ENCODE measurements around the gene RALGAPA2. TPM values are rescaled to one million over a fixed set of nuclear protein-coding genes. Genes with fewer than 3 reads are reported as not detected.

The RALGAPA2 gene
- total RNA-seq, 3 donors from 2014 or later (not counting 1 experiment from before 2014, with no cell fraction given) = 26.6 to 33.9 (median 33.1) TPM

- 82% methylated on average over 1 of the region's 1 CpG for WGBS (ENCODE audit: insufficient coverage)
- Histone ChIP-seq H3K27ac (ENCODE audit: low read length) (no peak overlapping the region), H3K9me3 (ENCODE audit: control insufficient read depth, insufficient read depth, low read length) (no peaks in the 10 kb centered on the region), H3K4me1 (ENCODE audit: control insufficient read depth, insufficient read depth, low read length) (no peaks in the 10 kb centered on the region), H3K27me3 (ENCODE audit: control insufficient read depth, insufficient read depth, low read length) (no peaks in the 10 kb centered on the region), H3K36me3 (ENCODE audit: control insufficient read depth, insufficient read depth, low read length) (peaks cover 41% of the 10 kb centered on the region), H3K4me3 (ENCODE audit: low read length) (no peak overlapping the region)
- H3K27me3 Mint-ChIP-seq (ENCODE audit: low read depth in 2 of 2) = no peaks in the 10 kb centered on the region
- ATAC-seq (no peak), DNase-seq (no peak)
- H3K36me3 Mint-ChIP-seq = peaks cover 29% of the 10 kb centered on the region
- no peak overlapping the region for H3K27ac Mint-ChIP-seq
- intact Hi-C loops (cut with micrococcal nuclease) = no loop called here
- H3K9me3 Mint-ChIP-seq = no peaks in the 10 kb centered on the region
- no peak for TF ChIP-seq CTCF (IDR thresholded peaks at IDR 0.05)
- no peak overlapping the region for H3K4me3 Mint-ChIP-seq
- peaks cover 0 to 8% of the 10 kb centered on the region in 2 donors for H3K4me1 Mint-ChIP-seq
Observed at GRCh38 chr20:20580139-20580538, 132.3 kb downstream of the RALGAPA2 start.

- no peak for DNase-seq
- intact Hi-C loops (cut with micrococcal nuclease) = no loop called here
- H3K4me3 ChIP-seq (ENCODE audit: low read length) = no peak overlapping the region
- H3K36me3 Mint-ChIP-seq = peaks cover 33% of the 10 kb centered on the region
- no peaks in the 10 kb centered on the region for H3K27me3 Mint-ChIP-seq (ENCODE audit: low read depth in 2 of 2)
- H3K4me1 Mint-ChIP-seq = peaks cover 0 to 6% of the 10 kb centered on the region in 2 donors
- no peak overlapping the region for H3K27ac Mint-ChIP-seq
- H3K9me3 Mint-ChIP-seq = no peaks in the 10 kb centered on the region
- peaks cover 45% of the 10 kb centered on the region for H3K36me3 ChIP-seq (ENCODE audit: control insufficient read depth, insufficient read depth, low read length)
- ATAC-seq = no peak
- H3K4me3 Mint-ChIP-seq = no peak overlapping the region
- no peak for TF ChIP-seq CTCF (IDR thresholded peaks at IDR 0.05)
- no peaks in the 10 kb centered on the region for H3K4me1 ChIP-seq (ENCODE audit: control insufficient read depth, insufficient read depth, low read length)
- no peaks in the 10 kb centered on the region for H3K27me3 ChIP-seq (ENCODE audit: control insufficient read depth, insufficient read depth, low read length)
- WGBS (ENCODE audit: insufficient coverage) = 100% methylated on average over 1 of the region's 2 CpGs
- H3K27ac ChIP-seq (ENCODE audit: low read length) = no peak overlapping the region
- H3K9me3 ChIP-seq (ENCODE audit: control insufficient read depth, insufficient read depth, low read length) = no peaks in the 10 kb centered on the region
Observed at GRCh38 chr20:20578838-20579237, 133.6 kb downstream of the RALGAPA2 start.

GRCh38 chr20:20573797-20574196 is 138.6 kb downstream of the RALGAPA2 start:
- H3K4me3 Mint-ChIP-seq = no peak overlapping the region
- no peaks in the 10 kb centered on the region for H3K9me3 Mint-ChIP-seq
- 92% methylated on average over 2 of the region's 2 CpGs for WGBS (ENCODE audit: insufficient coverage)
- intact Hi-C loops (cut with micrococcal nuclease) = no loop called here
- peaks cover 11% of the 10 kb centered on the region for H3K36me3 ChIP-seq (ENCODE audit: control insufficient read depth, insufficient read depth, low read length)
- no peaks in the 10 kb centered on the region for H3K4me1 Mint-ChIP-seq
- no peak for DNase-seq
- no peaks in the 10 kb centered on the region for H3K4me1 ChIP-seq (ENCODE audit: control insufficient read depth, insufficient read depth, low read length)
- H3K27ac Mint-ChIP-seq = no peak overlapping the region
- H3K27me3 ChIP-seq (ENCODE audit: control insufficient read depth, insufficient read depth, low read length) = no peaks in the 10 kb centered on the region
- H3K27me3 Mint-ChIP-seq (ENCODE audit: low read depth in 2 of 2) = no peaks in the 10 kb centered on the region
- H3K36me3 Mint-ChIP-seq = peaks cover 21% of the 10 kb centered on the region
- H3K27ac ChIP-seq (ENCODE audit: low read length) = no peak overlapping the region
- H3K4me3 ChIP-seq (ENCODE audit: low read length) = no peak overlapping the region
- no peak for ATAC-seq
- H3K9me3 ChIP-seq (ENCODE audit: control insufficient read depth, insufficient read depth, low read length) = no peaks in the 10 kb centered on the region
- TF ChIP-seq CTCF (IDR thresholded peaks at IDR 0.05) = no peak

GRCh38 chr20:20571068-20571780 is 141.2 kb downstream of the RALGAPA2 start:
- no peaks in the 10 kb centered on the region for H3K27me3 ChIP-seq (ENCODE audit: control insufficient read depth, insufficient read depth, low read length)
- WGBS (ENCODE audit: insufficient coverage) = 95% methylated on average over 6 of the region's 6 CpGs
- H3K36me3 Mint-ChIP-seq = peaks cover 21% of the 10 kb centered on the region

More at GRCh38 chr20:20571068-20571780, 141.2 kb downstream of the RALGAPA2 start:
- intact Hi-C loops (cut with micrococcal nuclease) = no loop called here
- no peak overlapping the region for H3K27ac ChIP-seq (ENCODE audit: low read length)
- Mint-ChIP-seq H3K27ac (no peak overlapping the region), H3K4me1 (no peaks in the 10 kb centered on the region), H3K27me3 (ENCODE audit: low read depth in 2 of 2) (no peaks in the 10 kb centered on the region), H3K9me3 (no peaks in the 10 kb centered on the region), H3K4me3 (no peak overlapping the region)
- no peaks in the 10 kb centered on the region for H3K4me1 ChIP-seq (ENCODE audit: control insufficient read depth, insufficient read depth, low read length)
- no peak overlapping the region for H3K4me3 ChIP-seq (ENCODE audit: low read length)
- H3K9me3 ChIP-seq (ENCODE audit: control insufficient read depth, insufficient read depth, low read length) = no peaks in the 10 kb centered on the region
- TF ChIP-seq CTCF (IDR thresholded peaks at IDR 0.05) = no peak
- ATAC-seq (no peak), DNase-seq (no peak)
- H3K36me3 ChIP-seq (ENCODE audit: control insufficient read depth, insufficient read depth, low read length) = peaks cover 17% of the 10 kb centered on the region

Data from natural killer cell (primary cell).